Endodermal cell (in vitro differentiated cells): ENCODE results near the gene MTUS2. TPM values are rescaled to one million over a fixed set of nuclear protein-coding genes. Genes with fewer than 3 reads are reported as not detected.

ENCODE experiments used
- DNase-seq: peaks from one replicate; pipeline ENCODE4 v3.0.0-alpha.2; 2017
- H3K27ac ChIP-seq: 2 replicates; pipeline ENCODE4 v1.5.1; 2013; ENCODE audit warnings: mild to moderate bottlenecking, low read depth, low read length, moderate library complexity
- H3K27me3 ChIP-seq: 2 replicates; pipeline ENCODE4 v1.6.1; 2013; ENCODE audit warnings: mild to moderate bottlenecking, low read length, moderate library complexity; ENCODE audit not compliant: insufficient read depth, control insufficient read depth, poor library complexity, severe bottlenecking
- H3K36me3 ChIP-seq: 2 replicates; pipeline ENCODE4 v1.7.0; 2013; ENCODE audit warnings: mild to moderate bottlenecking, low read length, moderate library complexity; ENCODE audit not compliant: control insufficient read depth, insufficient read depth
- H3K4me1 ChIP-seq: one replicate; pipeline ENCODE4 v1.7.0; 2013; ENCODE audit warnings: low read length; ENCODE audit not compliant: control insufficient read depth, insufficient read depth
- H3K4me3 ChIP-seq: 2 replicates; pipeline ENCODE4 v1.5.1; 2013; ENCODE audit warnings: mild to moderate bottlenecking, low read length, moderate library complexity
- H3K9ac ChIP-seq: 2 replicates; pipeline ENCODE4 v1.6.1; 2013; ENCODE audit warnings: mild to moderate bottlenecking, low read length, moderate library complexity; ENCODE audit not compliant: poor library complexity, severe bottlenecking; ENCODE audit errors: extremely low read depth
- H3K9me3 ChIP-seq: 2 replicates; pipeline ENCODE4 v1.6.1; 2013; ENCODE audit warnings: mild to moderate bottlenecking, low read length, moderate library complexity; ENCODE audit not compliant: control insufficient read depth
- H3K27ac Mint-ChIP-seq: 2 replicates; pipeline ENCODE4 v1.8.0; 2020; ENCODE audit warnings: mixed read lengths
- H3K27me3 Mint-ChIP-seq: 2 replicates; pipeline ENCODE4 v1.8.0; 2021; ENCODE audit warnings: mild to moderate bottlenecking, mixed read lengths; ENCODE audit not compliant: insufficient read depth
- H3K36me3 Mint-ChIP-seq: 2 replicates; pipeline ENCODE4 v1.8.0; 2020; ENCODE audit warnings: low read depth, mixed read lengths
- H3K4me1 Mint-ChIP-seq: 2 replicates; pipeline ENCODE4 v1.8.0; 2020; ENCODE audit warnings: mixed read lengths
- H3K4me3 Mint-ChIP-seq: 2 replicates; pipeline ENCODE4 v1.8.0; 2020; ENCODE audit warnings: mild to moderate bottlenecking, moderate library complexity, mixed read lengths
- H3K9me3 Mint-ChIP-seq: 2 replicates; pipeline ENCODE4 v1.8.0; 2020; ENCODE audit warnings: mild to moderate bottlenecking, mixed read lengths
- CTCF ChIP-seq: fragments of 200-600 bp; sonication (generic); conservative IDR thresholded peaks from 2 replicates; pipeline ENCODE4 v1.5.0; 2021; ENCODE audit warnings: antibody characterized with exemption, mild to moderate bottlenecking
- WGBS, 2 experiments: methylation state at CpG; one replicate each; pipeline versions ENCODE4 v1.1.5 to v1.1.7; 2013; ENCODE audit warnings: missing lambda C conversion rate in 2 of 2, mixed read lengths in 1 of 2; ENCODE audit not compliant: insufficient coverage in 1 of 2, insufficient read length in 1 of 2; 5-methylcytosine and 5-hydroxymethylcytosine counted together
- total RNA-seq, 2 donors: library from RNA; stranded (reverse); fragmentation: NEBNext Ultra II Directional in 1 of 2; extraction: Animal tissue kit (Norgen Biotek cat#: 25700) in 1 of 2; gene quantifications; 2 replicates in 1 of 2; 3 replicates in 1 of 2; pipeline ENCODE4 v1.2.1, GENCODE V29; 2021

MTUS2 gene
- total RNA-seq, 2 donors from 2014 or later, result 1.2 to 1.3 TPM

GRCh38 chr13:28856287-28856686 is 36.1 kb downstream of the MTUS2 start:
- Mint-ChIP-seq H3K27me3 (peaks cover 5% of the 10 kb centered on the region), H3K4me1 (no peaks in the 10 kb centered on the region), H3K27ac (no peak overlapping the region), H3K36me3 (no peaks in the 10 kb centered on the region), H3K9me3 (no peaks in the 10 kb centered on the region), H3K4me3 (no peak overlapping the region)
- H3K9ac ChIP-seq, result no peak overlapping the region
- H3K27ac ChIP-seq, result no peak overlapping the region
- peaks cover 13% of the 10 kb centered on the region for H3K9me3 ChIP-seq
- no peaks in the 10 kb centered on the region for H3K27me3 ChIP-seq
- no peaks in the 10 kb centered on the region for H3K36me3 ChIP-seq
- DNase-seq, result no peak
- H3K4me1 ChIP-seq, result no peaks in the 10 kb centered on the region
- TF ChIP-seq CTCF, result no peak
- H3K4me3 ChIP-seq, result no peak overlapping the region
- WGBS, 2 experiments, result 89 to 92% methylated on average over 5 to 6 of the region's 6 CpGs

- H3K4me1 ChIP-seq, result no peaks in the 10 kb centered on the region
- no peak overlapping the region for H3K4me3 ChIP-seq
- Mint-ChIP-seq H3K4me1 (no peaks in the 10 kb centered on the region), H3K27ac (no peak overlapping the region), H3K36me3 (no peaks in the 10 kb centered on the region), H3K4me3 (no peak overlapping the region), H3K27me3 (peaks cover 4% of the 10 kb centered on the region), H3K9me3 (no peaks in the 10 kb centered on the region)
- DNase-seq, result no peak
- WGBS, 2 experiments, result 83 to 87% methylated on average over 1 to 2 of the region's 2 CpGs
- H3K27me3 ChIP-seq, result no peaks in the 10 kb centered on the region
- H3K27ac ChIP-seq, result no peak overlapping the region
- H3K9me3 ChIP-seq, result peaks cover 21% of the 10 kb centered on the region
- no peak for TF ChIP-seq CTCF
- H3K36me3 ChIP-seq, result no peaks in the 10 kb centered on the region
- no peak overlapping the region for H3K9ac ChIP-seq
Observed at GRCh38 chr13:28859069-28859468, 38.9 kb downstream of the MTUS2 start.

- Mint-ChIP-seq H3K4me1 (no peaks in the 10 kb centered on the region), H3K4me3 (no peak overlapping the region), H3K9me3 (no peaks in the 10 kb centered on the region), H3K27me3 (peaks cover 4% of the 10 kb centered on the region), H3K27ac (no peak overlapping the region), H3K36me3 (no peaks in the 10 kb centered on the region)
- Histone ChIP-seq H3K9me3 (peaks cover 21% of the 10 kb centered on the region), H3K36me3 (no peaks in the 10 kb centered on the region), H3K4me1 (no peaks in the 10 kb centered on the region), H3K9ac (no peak overlapping the region), H3K4me3 (no peak overlapping the region), H3K27me3 (no peaks in the 10 kb centered on the region), H3K27ac (no peak overlapping the region)
- 81% methylated on average over 2 of the region's 2 CpGs; no CpG with 5 or more reads in 1 of the 2 experiments for WGBS, 2 experiments
- no peak for TF ChIP-seq CTCF
- DNase-seq, result no peak
Observed at GRCh38 chr13:28859717-28860116, 39.6 kb downstream of the MTUS2 start.
